Fibroblast of mammary gland (primary cell): ENCODE data around the gene IGLON5.
A peak's percentile ranks its signal among the peaks of the same experiment; 100 is the strongest.

Experiments used
- DNase-seq: peaks from one replicate; pipeline ENCODE4 v3.0.0-alpha.2; 2010; ENCODE audit warnings: low read depth
- H3K4me3 ChIP-seq: 2 replicates; pipeline ENCODE4 v1.5.1; 2011; ENCODE audit warnings: low read depth, mild to moderate bottlenecking, low read length, moderate library complexity; ENCODE audit not compliant: control insufficient read depth
- CTCF ChIP-seq: conservative IDR thresholded peaks from 2 replicates; pipeline ENCODE4 v1.5.1; 2011; ENCODE audit warnings: low read depth, low read length, inconsistent platforms; ENCODE audit not compliant: control insufficient read depth, insufficient read depth

The IGLON5 gene

GRCh38 chr19:51354103-51354741, 42.8 kb downstream of the IGLON5 start:
- H3K4me3 ChIP-seq: no peak overlapping the region
- TF ChIP-seq CTCF: no peak

GRCh38 chr19:51354742-51355148, 43.3 kb downstream of the IGLON5 start:
- H3K4me3 ChIP-seq: no peak overlapping the region
- DNase-seq: no peak
- no peak for TF ChIP-seq CTCF

More at GRCh38 chr19:51354103-51354741, 42.8 kb downstream of the IGLON5 start:
- no peak for DNase-seq

- TF ChIP-seq CTCF: no peak
- no peak for DNase-seq
These were observed 44.8 kb downstream of the IGLON5 start for GRCh38 chr19:51356159-51356801.

GRCh38 chr19:51357952-51358351, 46.5 kb downstream of the IGLON5 start:
- no peak overlapping the region for H3K4me3 ChIP-seq
- TF ChIP-seq CTCF: no peak
- DNase-seq: no peak

More at GRCh38 chr19:51356159-51356801, 44.8 kb downstream of the IGLON5 start:
- H3K4me3 ChIP-seq: no peak overlapping the region

GRCh38 chr19:51359294-51359693, 47.9 kb downstream of the IGLON5 start:
- no peak for TF ChIP-seq CTCF
- no peak overlapping the region for H3K4me3 ChIP-seq
- DNase-seq: peak; percentile 95

GRCh38 chr19:51361239-51361638, 49.8 kb downstream of the IGLON5 start:
- no peak overlapping the region for H3K4me3 ChIP-seq
- no peak for DNase-seq
- no peak for TF ChIP-seq CTCF
